K562 (cell line): ENCODE measurements around the gene KCNMB2. TPM values are rescaled to one million over a fixed set of nuclear protein-coding genes. Genes with fewer than 3 reads are reported as not detected.

Experiments
- ATAC-seq: fragments of 200-7000 bp; cut with Tn5 transposase; 3 replicates; pipeline ENCODE4 v1.9.1; 2020; ENCODE audit warnings: moderate library complexity
- BruUV-seq: library from RNA; stranded (reverse); fragments of 400-500 nt; replicated peaks from 2 replicates; lab custom pipeline; 2021; lab: Mats Ljungman, UMichigan
- CTCF ChIA-PET: fragments of 300-600 bp; formaldehyde crosslinking; extraction: SDS; loops from one replicate; lab custom pipeline; 2021; ENCODE audit warnings: low intra/inter-chr PET ratio; lab: Yijun Ruan, JAX
- POLR2A ChIA-PET: fragments of 300-600, 350-650 bp; sonication (Branson Sonifier 250); formaldehyde crosslinking; extraction: SDS; loops from one replicate; lab custom pipeline; 2021; ENCODE audit warnings: antibody characterized with exemption, inconsistent platforms; lab: Yijun Ruan, JAX
- DNase-seq, 4 experiments: peaks; one replicate each; pipeline versions ENCODE4 v3.0.0 to v3.0.0-alpha.2; 2011 to 2018; ENCODE audit warnings: low spot score in 3 of 4, mixed read lengths in 3 of 4; ENCODE audit errors: extremely low read depth in 1 of 4
- FAIRE-seq: peaks from 2 replicates; lab custom pipeline; 2011; peaks lifted over from hg19 to GRCh38; lab: Jason Lieb, UNC
- H2AFZ ChIP-seq: 2 replicates; pipeline ENCODE4 v1.6.0; 2011; ENCODE audit warnings: low read depth, low read length, control low read depth, inconsistent platforms
- H3K27ac ChIP-seq: fragments of 200-600 bp; 3 replicates; pipeline ENCODE4 v1.8.0; 2011; ENCODE audit warnings: low read depth, mild to moderate bottlenecking, control low read depth, inconsistent platforms, low read length, moderate library complexity, mixed read lengths; ENCODE audit errors: extremely low read depth
- H3K27me3 ChIP-seq, 2 experiments: fragments of 300-600 bp in 1 of 2; 2 replicates in 1 of 2; 3 replicates in 1 of 2; pipeline versions ENCODE4 v1.6.0 to v1.8.0; 2011; ENCODE audit warnings: inconsistent platforms in 2 of 2, low read length in 2 of 2, mild to moderate bottlenecking in 1 of 2, mixed read lengths in 1 of 2, moderate library complexity in 1 of 2; ENCODE audit not compliant: control insufficient read depth in 2 of 2, insufficient read depth in 2 of 2
- H3K36me3 ChIP-seq: fragments of 300-600 bp; 3 replicates; pipeline ENCODE4 v1.8.0; 2011; ENCODE audit warnings: mild to moderate bottlenecking, low read length, inconsistent platforms; ENCODE audit not compliant: control insufficient read depth, insufficient read depth
- H3K4me1 ChIP-seq, 2 experiments: fragments of 200-600 bp in 1 of 2; replicated peaks in 1 of 2; 2 replicates in 1 of 2; 3 replicates in 1 of 2; pipeline versions ENCODE4 v1.5.1 to v1.8.0; 2011; ENCODE audit warnings: inconsistent platforms in 2 of 2, low read length in 2 of 2, mild to moderate bottlenecking in 1 of 2, mixed read lengths in 1 of 2, moderate library complexity in 1 of 2; ENCODE audit not compliant: control insufficient read depth in 2 of 2, insufficient read depth in 2 of 2
- H3K4me2 ChIP-seq: 2 replicates; pipeline ENCODE4 v1.6.1; 2011; ENCODE audit warnings: low read length, control low read depth, inconsistent platforms, mixed read lengths; ENCODE audit not compliant: insufficient read depth
- H3K4me3 ChIP-seq: fragments of 200-600 bp; sonication (generic), shearing (Covaris generic); 2 replicates; pipeline ENCODE4 v1.5.1; 2016; ENCODE audit warnings: control low read depth, inconsistent platforms
- H3K79me2 ChIP-seq: fragments of 200-600 bp; 3 replicates; pipeline ENCODE4 v1.8.0; 2011; ENCODE audit warnings: low read length, inconsistent platforms; ENCODE audit not compliant: control insufficient read depth, insufficient read depth
- H3K9ac ChIP-seq, 2 experiments: 2 replicates each; pipeline versions ENCODE4 v1.6.0 to v1.6.1; 2011; ENCODE audit warnings: low read depth in 2 of 2, low read length in 2 of 2, control low read depth in 1 of 2, inconsistent platforms in 1 of 2, mild to moderate bottlenecking in 1 of 2, mixed read lengths in 1 of 2; ENCODE audit not compliant: insufficient read depth in 1 of 2
- H3K9me1 ChIP-seq: one replicate; pipeline ENCODE4 v1.6.0; 2011; ENCODE audit warnings: inconsistent platforms, mild to moderate bottlenecking, low read length, moderate library complexity; ENCODE audit not compliant: control insufficient read depth, insufficient read depth
- H3K9me3 ChIP-seq: replicated peaks from 2 replicates; pipeline ENCODE4 v1.5.1; 2011; ENCODE audit warnings: low read depth, low read length, inconsistent platforms; ENCODE audit not compliant: control insufficient read depth, insufficient read depth
- H4K20me1 ChIP-seq: replicated peaks from 2 replicates; pipeline ENCODE4 v1.6.1; 2011; ENCODE audit warnings: low read length, inconsistent platforms, mixed read lengths; ENCODE audit not compliant: control insufficient read depth, insufficient read depth
- CHD1 ChIP-seq: fragments of 200-600 bp; sonication (generic); IDR thresholded peaks from one replicate; pipeline ENCODE4 v1.6.1; 2012; ENCODE audit warnings: mild to moderate bottlenecking, moderate library complexity, low read length, inconsistent platforms
- CREB1 ChIP-seq, 2 experiments: sonication (generic) in 1 of 2; formaldehyde crosslinking in 1 of 2; IDR thresholded peaks; 2 replicates each; pipeline versions ENCODE4 v1.6.1 to v1.8.0; 2012 to 2022; ENCODE audit warnings: inconsistent platforms in 1 of 2, mild to moderate bottlenecking in 1 of 2, missing genetic modification reagents in 1 of 2, moderate library complexity in 1 of 2
- GABPA ChIP-seq: fragments of 200-800 bp; sonication (Bioruptor generic); conservative IDR thresholded peaks from 2 replicates; pipeline ENCODE4 v1.6.1; 2016; ENCODE audit warnings: low read depth, missing genetic modification characterization, missing compliant biosample characterization
- PYGO2 ChIP-seq: fragments of 450-650 bp; IDR thresholded peaks from 2 replicates; pipeline ENCODE4 v1.6.1; 2016; ENCODE audit warnings: mild to moderate bottlenecking, missing genetic modification characterization, moderate library complexity, missing compliant biosample characterization
- RBM25 ChIP-seq: fragments of 200-400 bp; formaldehyde crosslinking; IDR thresholded peaks from 2 replicates; pipeline ENCODE4 v1.6.1; 2018; ENCODE audit warnings: low read length, low read depth, moderate library complexity; ENCODE audit not compliant: severe bottlenecking
- WGBS: fragments of 100-300 bp; shearing (Covaris generic); methylation state at CpG from one replicate; pipeline ENCODE4 v1.1.6; 2016; ENCODE audit warnings: low coverage, mixed read lengths; ENCODE audit not compliant: insufficient coverage; ENCODE audit errors: missing lambda C conversion rate; 5-methylcytosine and 5-hydroxymethylcytosine counted together
- in situ Hi-C: fragments of 300-500 bp; cut with MboI; formaldehyde crosslinking; loops from 4 replicates; pipeline ENCODE4 v1.15.0; 2018; ENCODE audit warnings: inconsistent platforms, mixed read lengths
- intact Hi-C: fragments of 100-400 bp; cut with micrococcal nuclease; formaldehyde crosslinking; loops from 2 replicates; pipeline ENCODE4 v1.14.2; 2022
- polyA plus RNA-seq, 8 experiments: library from polyadenylated mRNA; depleted of rRNA in 4 of 8; stranded (reverse) in 5 of 8; unstranded in 3 of 8; fragments of >200 nt; fragmentation: Nextera tagmentation in 2 of 8; fragmentation: Illumina TruSeq in 1 of 8; extraction: Ambion mirVana in 2 of 8; extraction: Trizol in 1 of 8; gene quantifications; 2 replicates each; pipeline versions ENCODE4 v1.2.1 to v1.2.3, GENCODE V29; 2011 to 2014; ENCODE audit warnings: inconsistent platforms in 1 of 8, missing spikeins in 1 of 8
- total RNA-seq, 7 experiments: library from RNA; depleted of rRNA in 6 of 7; stranded (reverse); fragments of >200 nt in 6 of 7; fragmentation: Illumina TruSeq in 2 of 7; extraction: Trizol in 2 of 7; gene quantifications; 2 replicates each; pipeline versions ENCODE4 v1.2.1 to v1.2.3, GENCODE V29; 2011 to 2021; ENCODE audit warnings: low replicate concordance in 1 of 7
- TF ChIP-seq, protein P1 (sequence below): fragments of 250-450 bp; sonication (Bioruptor Pico); IDR thresholded peaks from 2 replicates; pipeline ENCODE4 v1.8.0; 2021; ENCODE audit warnings: moderate library complexity, mild to moderate bottlenecking, inconsistent platforms
- TF ChIP-seq, protein P2 (sequence below): fragments of 250-450 bp; sonication (Bioruptor Pico); IDR thresholded peaks from 2 replicates; pipeline ENCODE4 v1.4.0; 2020; ENCODE audit warnings: mild to moderate bottlenecking
- TF ChIP-seq, protein P3 (sequence below): fragments of 150-350 bp; conservative IDR thresholded peaks from 2 replicates; pipeline ENCODE4 v1.6.1; 2014; ENCODE audit warnings: low read length
- TF ChIP-seq, protein P4 (sequence below): fragments of 450-650 bp; IDR thresholded peaks from 2 replicates; pipeline ENCODE4 v1.6.1; 2016; ENCODE audit warnings: borderline replicate concordance
- TF ChIP-seq, protein P5 (sequence below): sonication (generic); formaldehyde crosslinking; IDR thresholded peaks from 2 replicates; pipeline ENCODE4 v1.5.0; 2020; ENCODE audit warnings: missing genetic modification reagents

Gene KCNMB2
- total and polyA plus RNA-seq, 9 of the 15 experiments (the other 6 are each of a cell fraction or from before 2014, with no cell fraction given), result 0.04 to 0.15 TPM; not detected in 7

DNA sequence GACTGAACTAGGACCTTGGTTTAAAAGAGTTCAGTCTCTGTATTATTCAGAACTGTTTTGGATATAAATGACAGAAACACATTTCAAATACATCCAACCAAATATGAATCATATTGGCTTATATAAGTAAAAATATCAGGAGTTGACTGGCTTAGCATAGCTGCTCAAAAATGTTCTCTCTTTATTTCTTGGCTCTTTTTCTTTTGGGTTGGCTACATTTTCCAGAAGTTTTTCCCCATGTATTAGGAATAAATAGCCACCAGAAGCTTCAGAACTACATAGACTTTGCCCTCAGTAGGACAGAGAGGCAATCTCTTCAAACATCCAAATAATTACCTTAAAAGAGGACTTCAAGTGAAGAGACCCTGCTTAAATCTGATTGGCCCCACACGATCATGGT lies 32.7 kb downstream of the KCNMB2 start (continued):
- TF ChIP-seq, protein P1, sequence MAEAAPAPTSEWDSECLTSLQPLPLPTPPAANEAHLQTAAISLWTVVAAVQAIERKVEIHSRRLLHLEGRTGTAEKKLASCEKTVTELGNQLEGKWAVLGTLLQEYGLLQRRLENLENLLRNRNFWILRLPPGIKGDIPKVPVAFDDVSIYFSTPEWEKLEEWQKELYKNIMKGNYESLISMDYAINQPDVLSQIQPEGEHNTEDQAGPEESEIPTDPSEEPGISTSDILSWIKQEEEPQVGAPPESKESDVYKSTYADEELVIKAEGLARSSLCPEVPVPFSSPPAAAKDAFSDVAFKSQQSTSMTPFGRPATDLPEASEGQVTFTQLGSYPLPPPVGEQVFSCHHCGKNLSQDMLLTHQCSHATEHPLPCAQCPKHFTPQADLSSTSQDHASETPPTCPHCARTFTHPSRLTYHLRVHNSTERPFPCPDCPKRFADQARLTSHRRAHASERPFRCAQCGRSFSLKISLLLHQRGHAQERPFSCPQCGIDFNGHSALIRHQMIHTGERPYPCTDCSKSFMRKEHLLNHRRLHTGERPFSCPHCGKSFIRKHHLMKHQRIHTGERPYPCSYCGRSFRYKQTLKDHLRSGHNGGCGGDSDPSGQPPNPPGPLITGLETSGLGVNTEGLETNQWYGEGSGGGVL (CRISPR knock-in tag), result no peak
- TF ChIP-seq, protein P2, sequence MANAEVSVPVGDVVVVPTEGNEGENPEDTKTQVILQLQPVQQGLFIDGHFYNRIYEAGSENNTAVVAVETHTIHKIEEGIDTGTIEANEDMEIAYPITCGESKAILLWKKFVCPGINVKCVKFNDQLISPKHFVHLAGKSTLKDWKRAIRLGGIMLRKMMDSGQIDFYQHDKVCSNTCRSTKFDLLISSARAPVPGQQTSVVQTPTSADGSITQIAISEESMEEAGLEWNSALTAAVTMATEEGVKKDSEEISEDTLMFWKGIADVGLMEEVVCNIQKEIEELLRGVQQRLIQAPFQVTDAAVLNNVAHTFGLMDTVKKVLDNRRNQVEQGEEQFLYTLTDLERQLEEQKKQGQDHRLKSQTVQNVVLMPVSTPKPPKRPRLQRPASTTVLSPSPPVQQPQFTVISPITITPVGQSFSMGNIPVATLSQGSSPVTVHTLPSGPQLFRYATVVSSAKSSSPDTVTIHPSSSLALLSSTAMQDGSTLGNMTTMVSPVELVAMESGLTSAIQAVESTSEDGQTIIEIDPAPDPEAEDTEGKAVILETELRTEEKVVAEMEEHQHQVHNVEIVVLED (CRISPR knock-in tag), result no peak

DNA sequence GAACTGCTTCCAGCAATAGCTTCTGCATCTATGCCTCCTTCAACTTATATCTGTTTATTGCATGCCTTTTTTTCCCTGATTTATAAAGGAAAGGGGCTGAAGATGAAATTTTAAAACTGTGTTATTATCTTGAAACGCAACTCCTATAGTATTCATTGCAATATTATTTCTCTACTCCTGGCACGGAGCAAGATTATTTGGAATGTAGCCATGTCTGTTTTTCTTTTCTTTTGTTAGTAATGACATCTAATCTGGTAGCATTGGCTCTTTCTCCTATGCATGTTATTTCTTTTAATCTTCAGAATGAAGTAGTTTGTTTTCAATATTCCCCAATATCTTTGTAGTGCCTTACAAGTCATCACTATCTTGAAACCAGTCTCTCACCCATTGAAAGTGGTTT lies 33.6 kb downstream of the KCNMB2 start:
- FAIRE-seq, result no peak
- 5% methylated on average over 2 of the region's 2 CpGs for WGBS
- in situ Hi-C loops, result no loop called here
- TF ChIP-seq, protein P3, sequence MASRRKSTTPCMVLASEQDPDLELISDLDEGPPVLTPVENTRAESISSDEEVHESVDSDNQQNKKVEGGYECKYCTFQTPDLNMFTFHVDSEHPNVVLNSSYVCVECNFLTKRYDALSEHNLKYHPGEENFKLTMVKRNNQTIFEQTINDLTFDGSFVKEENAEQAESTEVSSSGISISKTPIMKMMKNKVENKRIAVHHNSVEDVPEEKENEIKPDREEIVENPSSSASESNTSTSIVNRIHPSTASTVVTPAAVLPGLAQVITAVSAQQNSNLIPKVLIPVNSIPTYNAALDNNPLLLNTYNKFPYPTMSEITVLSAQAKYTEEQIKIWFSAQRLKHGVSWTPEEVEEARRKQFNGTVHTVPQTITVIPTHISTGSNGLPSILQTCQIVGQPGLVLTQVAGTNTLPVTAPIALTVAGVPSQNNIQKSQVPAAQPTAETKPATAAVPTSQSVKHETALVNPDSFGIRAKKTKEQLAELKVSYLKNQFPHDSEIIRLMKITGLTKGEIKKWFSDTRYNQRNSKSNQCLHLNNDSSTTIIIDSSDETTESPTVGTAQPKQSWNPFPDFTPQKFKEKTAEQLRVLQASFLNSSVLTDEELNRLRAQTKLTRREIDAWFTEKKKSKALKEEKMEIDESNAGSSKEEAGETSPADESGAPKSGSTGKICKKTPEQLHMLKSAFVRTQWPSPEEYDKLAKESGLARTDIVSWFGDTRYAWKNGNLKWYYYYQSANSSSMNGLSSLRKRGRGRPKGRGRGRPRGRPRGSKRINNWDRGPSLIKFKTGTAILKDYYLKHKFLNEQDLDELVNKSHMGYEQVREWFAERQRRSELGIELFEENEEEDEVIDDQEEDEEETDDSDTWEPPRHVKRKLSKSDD, result no peak
- TF ChIP-seq CREB1 (IDR thresholded peaks at IDR 0.05) (no peak), CREB1 (CRISPR knock-in tag; IDR thresholded peaks at IDR 0.05) (no peak), GABPA (tag) (no peak), CHD1 (no peak), PYGO2 (tag) (no peak), RBM25 (no peak)
- TF ChIP-seq, protein P4, sequence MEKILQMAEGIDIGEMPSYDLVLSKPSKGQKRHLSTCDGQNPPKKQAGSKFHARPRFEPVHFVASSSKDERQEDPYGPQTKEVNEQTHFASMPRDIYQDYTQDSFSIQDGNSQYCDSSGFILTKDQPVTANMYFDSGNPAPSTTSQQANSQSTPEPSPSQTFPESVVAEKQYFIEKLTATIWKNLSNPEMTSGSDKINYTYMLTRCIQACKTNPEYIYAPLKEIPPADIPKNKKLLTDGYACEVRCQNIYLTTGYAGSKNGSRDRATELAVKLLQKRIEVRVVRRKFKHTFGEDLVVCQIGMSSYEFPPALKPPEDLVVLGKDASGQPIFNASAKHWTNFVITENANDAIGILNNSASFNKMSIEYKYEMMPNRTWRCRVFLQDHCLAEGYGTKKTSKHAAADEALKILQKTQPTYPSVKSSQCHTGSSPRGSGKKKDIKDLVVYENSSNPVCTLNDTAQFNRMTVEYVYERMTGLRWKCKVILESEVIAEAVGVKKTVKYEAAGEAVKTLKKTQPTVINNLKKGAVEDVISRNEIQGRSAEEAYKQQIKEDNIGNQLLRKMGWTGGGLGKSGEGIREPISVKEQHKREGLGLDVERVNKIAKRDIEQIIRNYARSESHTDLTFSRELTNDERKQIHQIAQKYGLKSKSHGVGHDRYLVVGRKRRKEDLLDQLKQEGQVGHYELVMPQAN, result no peak
- TF ChIP-seq, protein P5, sequence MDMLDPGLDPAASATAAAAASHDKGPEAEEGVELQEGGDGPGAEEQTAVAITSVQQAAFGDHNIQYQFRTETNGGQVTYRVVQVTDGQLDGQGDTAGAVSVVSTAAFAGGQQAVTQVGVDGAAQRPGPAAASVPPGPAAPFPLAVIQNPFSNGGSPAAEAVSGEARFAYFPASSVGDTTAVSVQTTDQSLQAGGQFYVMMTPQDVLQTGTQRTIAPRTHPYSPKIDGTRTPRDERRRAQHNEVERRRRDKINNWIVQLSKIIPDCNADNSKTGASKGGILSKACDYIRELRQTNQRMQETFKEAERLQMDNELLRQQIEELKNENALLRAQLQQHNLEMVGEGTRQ (CRISPR knock-in tag), result no peak

More for the DNA sequence above, 33.6 kb downstream of the KCNMB2 start:
- H3K4me3 ChIP-seq, result no peak overlapping the region
- H3K9ac ChIP-seq, result no peak overlapping the region
- no peaks in the 10 kb centered on the region for H3K27me3 ChIP-seq
- H3K9me3 ChIP-seq, result no peaks in the 10 kb centered on the region
- BruUV-seq, result no TSS peak
- ChIA-PET POLR2A (no interaction called here), CTCF (no interaction called here)
- no peak for DNase-seq
- intact Hi-C loops, result no loop called here
- H4K20me1 ChIP-seq, result no peaks in the 10 kb centered on the region
- no peak for ATAC-seq
- H2AFZ ChIP-seq, result no peak overlapping the region
- H3K36me3 ChIP-seq, result no peaks in the 10 kb centered on the region
- H3K4me2 ChIP-seq, result no peak overlapping the region
- H3K4me1 ChIP-seq, result no peaks in the 10 kb centered on the region
- no peaks in the 10 kb centered on the region for H3K79me2 ChIP-seq
- H3K27ac ChIP-seq, result no peak overlapping the region
- no peaks in the 10 kb centered on the region for H3K9me1 ChIP-seq
